ENCODE measurements around the gene PPP2R3A.
"Not testable (repeated sequence)": the region's sequence is repeated elsewhere in the genome, so short reads cannot be mapped to it uniquely, and the experiment has no call there.

PPP2R3A gene

DNA sequence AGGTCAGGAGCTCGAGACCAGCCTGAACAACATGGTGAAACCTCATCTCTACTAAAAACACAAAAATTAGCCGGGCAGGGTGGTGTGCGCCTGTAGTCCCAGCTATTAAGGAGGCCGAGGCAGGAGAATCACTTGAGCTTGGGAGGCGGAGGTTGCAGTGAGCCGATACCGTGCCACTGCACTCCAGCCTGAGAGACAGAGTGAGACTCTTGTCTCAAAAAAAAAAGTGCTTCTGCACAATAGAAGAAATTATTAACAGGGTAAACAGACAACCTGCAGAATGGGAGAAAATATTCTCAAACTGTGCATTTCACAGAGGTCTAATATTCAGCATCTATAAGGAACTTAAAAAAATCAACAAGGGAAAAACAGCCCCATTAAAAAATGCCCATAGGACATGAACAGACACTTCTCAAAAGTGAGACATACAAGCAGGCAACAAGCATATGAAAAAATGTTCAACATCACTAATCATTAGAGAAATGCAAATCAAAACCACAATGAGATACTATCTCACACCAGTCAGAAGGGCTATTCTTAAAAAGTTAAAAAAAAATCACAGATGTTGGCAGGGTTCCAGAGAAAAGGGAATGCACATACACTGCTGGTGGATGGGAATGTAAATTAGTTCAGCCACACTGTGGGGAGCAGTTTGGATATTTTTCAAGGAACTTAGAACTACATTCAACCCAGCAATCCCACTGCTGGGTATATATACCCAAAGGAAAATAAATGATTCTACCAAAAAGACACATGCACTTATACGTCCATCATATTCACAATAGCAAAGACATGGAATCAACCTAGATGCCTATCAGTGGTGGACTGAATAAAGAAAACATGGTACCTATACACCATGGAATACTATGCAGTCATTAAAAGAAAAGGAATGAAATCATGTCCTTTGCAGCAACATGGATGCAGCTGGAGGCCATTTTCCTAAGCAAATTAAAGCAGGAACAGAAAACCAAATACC, 155.1 kb downstream of the PPP2R3A start:
- TF ChIP-seq, protein P1, sequence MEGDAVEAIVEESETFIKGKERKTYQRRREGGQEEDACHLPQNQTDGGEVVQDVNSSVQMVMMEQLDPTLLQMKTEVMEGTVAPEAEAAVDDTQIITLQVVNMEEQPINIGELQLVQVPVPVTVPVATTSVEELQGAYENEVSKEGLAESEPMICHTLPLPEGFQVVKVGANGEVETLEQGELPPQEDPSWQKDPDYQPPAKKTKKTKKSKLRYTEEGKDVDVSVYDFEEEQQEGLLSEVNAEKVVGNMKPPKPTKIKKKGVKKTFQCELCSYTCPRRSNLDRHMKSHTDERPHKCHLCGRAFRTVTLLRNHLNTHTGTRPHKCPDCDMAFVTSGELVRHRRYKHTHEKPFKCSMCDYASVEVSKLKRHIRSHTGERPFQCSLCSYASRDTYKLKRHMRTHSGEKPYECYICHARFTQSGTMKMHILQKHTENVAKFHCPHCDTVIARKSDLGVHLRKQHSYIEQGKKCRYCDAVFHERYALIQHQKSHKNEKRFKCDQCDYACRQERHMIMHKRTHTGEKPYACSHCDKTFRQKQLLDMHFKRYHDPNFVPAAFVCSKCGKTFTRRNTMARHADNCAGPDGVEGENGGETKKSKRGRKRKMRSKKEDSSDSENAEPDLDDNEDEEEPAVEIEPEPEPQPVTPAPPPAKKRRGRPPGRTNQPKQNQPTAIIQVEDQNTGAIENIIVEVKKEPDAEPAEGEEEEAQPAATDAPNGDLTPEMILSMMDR (IDR thresholded peaks at IDR 0.05; ENCODE audit: low read depth, low read length, missing control alignments): no peak
- H3K4me3 ChIP-seq (ENCODE audit: low read depth, low read length): no peak overlapping the region

DNA sequence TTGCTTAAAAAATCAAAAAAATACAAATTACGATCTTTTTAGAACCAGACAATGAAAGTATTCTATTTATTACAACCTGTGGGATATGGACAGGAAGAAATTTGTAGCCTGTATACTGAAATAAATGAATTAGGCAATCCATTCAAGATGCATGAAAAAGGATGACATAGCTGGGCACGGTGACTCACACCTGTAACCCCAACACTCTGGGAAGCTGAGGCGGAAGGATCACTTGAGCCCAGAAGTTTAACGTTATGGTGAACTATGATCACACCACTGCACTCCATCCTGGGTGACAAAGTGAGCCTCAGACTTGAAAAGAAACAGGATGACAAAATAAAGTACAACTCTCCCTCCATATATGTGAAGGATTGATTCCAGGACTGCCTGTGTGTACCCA, 156.5 kb downstream of the PPP2R3A start:
- no peak for DNase-seq (ENCODE audit: low read depth)
- H3K4me3 ChIP-seq (ENCODE audit: low read depth, low read length): no peak overlapping the region
- TF ChIP-seq, protein P1 (IDR thresholded peaks at IDR 0.05; ENCODE audit: low read depth, low read length, missing control alignments): no peak

More for the DNA sequence above, 155.1 kb downstream of the PPP2R3A start:
- no peak for DNase-seq (ENCODE audit: low read depth)

DNA sequence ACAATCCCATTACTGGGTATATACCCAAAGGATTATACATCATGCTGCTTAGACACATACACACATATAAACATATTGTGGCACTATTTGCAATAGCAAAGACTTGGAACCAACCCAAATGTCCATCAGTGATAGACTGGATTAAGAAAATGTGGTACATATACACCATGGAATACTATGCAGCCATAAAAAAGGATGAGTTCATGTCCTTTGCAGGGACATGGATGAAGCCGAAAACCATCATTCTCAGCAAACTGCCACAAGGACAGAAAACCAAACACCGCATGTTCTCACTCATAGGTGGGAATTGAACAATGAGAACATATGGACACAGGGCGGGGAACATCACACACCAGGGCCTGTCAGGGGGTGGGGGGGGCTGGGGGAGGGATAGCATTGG, 166.1 kb downstream of the PPP2R3A start:
- not testable (repeated sequence) for H3K4me3 ChIP-seq (ENCODE audit: low read depth, low read length); DNase-seq (ENCODE audit: low read depth)

DNA sequence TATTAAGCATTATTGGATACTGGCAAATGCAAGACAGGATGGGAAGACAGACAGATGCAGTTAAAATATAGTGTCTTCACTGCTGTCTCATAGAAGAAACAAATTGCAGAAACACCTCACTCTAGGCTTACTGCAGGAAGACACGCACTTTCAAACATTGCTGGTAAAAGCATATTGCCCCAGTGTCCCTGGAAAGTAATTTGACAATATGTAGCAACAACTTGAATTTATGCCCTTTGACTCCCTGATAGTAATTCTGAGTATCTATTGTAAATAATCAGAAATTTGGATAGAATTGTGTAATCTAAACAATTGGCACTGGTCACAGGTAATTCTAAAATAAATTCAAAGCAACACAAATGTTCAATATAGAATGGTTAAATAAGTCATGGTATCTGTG, 168.6 kb downstream of the PPP2R3A start:
- DNase-seq (ENCODE audit: low read depth): no peak
- H3K4me3 ChIP-seq (ENCODE audit: low read depth, low read length): no peak overlapping the region
- TF ChIP-seq, protein P1 (IDR thresholded peaks at IDR 0.05; ENCODE audit: low read depth, low read length, missing control alignments): no peak

DNA sequence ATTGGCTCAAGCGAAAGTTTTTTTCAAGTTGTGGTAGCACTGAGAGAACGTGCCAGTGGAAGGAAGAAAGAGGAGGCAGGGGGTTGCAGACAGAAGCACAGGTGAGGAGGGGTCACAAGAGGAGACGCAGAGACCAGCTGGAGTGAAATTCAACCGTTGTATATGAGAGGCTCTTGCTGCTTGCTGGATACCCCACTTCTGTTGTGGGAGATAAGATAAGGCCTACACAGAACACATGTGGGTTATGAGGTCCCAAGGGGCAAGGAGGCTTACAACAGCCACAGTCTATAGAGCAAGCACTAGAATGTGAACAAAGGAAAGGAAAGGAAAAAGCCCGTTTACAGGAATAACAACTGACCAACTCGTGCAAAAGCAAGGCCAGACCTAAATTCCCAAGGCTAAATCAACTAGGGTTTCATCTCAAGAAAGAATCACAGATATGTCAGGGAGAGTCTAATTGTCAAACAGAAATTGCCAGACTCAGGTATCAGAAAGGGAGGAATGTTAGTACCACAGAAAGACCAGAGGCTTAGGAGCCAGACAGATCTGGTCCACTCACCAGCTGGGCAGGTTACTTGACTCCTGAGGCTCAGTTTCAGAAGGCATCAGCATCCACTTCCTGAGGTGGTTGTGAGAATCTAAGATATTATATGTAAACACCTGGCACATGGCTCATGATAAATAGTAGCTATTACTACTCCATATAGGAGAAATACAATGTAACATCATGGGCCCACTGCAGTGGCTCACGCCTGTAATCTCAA, 169.7 kb downstream of the PPP2R3A start:
- H3K4me3 ChIP-seq (ENCODE audit: low read depth, low read length): no peak overlapping the region
- TF ChIP-seq, protein P1 (IDR thresholded peaks at IDR 0.05; ENCODE audit: low read depth, low read length, missing control alignments): no peak
- DNase-seq (ENCODE audit: low read depth): no peak

DNA sequence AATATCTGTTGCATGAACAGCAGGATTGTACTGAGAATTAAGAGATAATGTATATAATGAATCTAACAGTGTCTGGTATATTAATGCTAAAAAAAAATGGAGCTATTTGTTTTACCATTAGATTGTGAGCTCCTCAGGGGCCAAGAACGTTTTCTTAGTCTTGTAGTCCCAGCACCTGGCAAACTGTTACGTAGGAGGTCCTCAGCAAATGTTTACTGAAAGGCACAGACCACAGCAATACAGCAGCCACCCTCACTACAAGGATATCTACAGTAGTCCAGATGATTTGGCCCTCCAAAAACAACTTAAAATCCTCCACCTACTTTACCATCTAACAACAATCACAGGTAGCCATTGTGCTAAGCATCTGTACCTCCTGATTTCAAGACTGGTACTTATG, 170.9 kb downstream of the PPP2R3A start:
- TF ChIP-seq, protein P1 (IDR thresholded peaks at IDR 0.05; ENCODE audit: low read depth, low read length, missing control alignments): no peak
- no peak overlapping the region for H3K4me3 ChIP-seq (ENCODE audit: low read depth, low read length)
- no peak for DNase-seq (ENCODE audit: low read depth)

DNA sequence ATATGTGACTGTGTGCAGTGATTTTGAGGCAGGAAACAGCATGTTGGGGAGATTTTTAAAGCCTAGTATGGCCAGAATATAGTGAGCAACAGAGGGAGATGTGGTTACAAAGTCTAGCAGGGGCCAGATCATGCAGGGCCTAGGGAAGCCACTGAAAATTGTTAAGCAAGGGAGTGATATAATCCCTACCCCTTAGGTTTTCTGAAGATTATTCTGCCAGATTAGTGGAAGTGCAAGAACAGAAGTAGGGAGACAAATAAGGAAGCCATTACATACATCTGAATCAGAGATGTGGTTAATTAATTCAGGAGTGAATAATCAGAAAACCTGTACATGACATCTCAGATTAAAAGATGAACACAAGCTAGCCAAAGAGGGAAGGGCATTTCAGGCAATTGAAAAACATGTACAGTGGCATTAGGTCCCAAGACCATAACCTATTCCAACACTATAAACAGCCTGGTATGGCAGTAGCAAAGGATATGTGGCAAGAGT, 175.8 kb downstream of the PPP2R3A start:
- TF ChIP-seq, protein P1 (IDR thresholded peaks at IDR 0.05; ENCODE audit: low read depth, low read length, missing control alignments): no peak
- no peak for DNase-seq (ENCODE audit: low read depth)

More for the DNA sequence above, 175.8 kb downstream of the PPP2R3A start:
- H3K4me3 ChIP-seq (ENCODE audit: low read depth, low read length): no peak overlapping the region
